ENCODE measurements around the gene NTM. TPM values are rescaled to one million over a fixed set of nuclear protein-coding genes. Genes with fewer than 3 reads are reported as not detected.

The NTM gene
- total RNA-seq, 4 donors from 2014 or later, result 0.21 to 3.2 (median 0.84) TPM

GRCh38 chr11:131896978-131897615 lies 526.7 kb downstream of the NTM start:
- Histone ChIP-seq H3K27me3 (no peaks in the 10 kb centered on the region), H3K4me1 (no peaks in the 10 kb centered on the region), H3K27ac (no peak overlapping the region), H3K9me3 (no peaks in the 10 kb centered on the region), H3K4me3 (no peak overlapping the region), H3K36me3 (no peaks in the 10 kb centered on the region)
- no peak for DNase-seq
- no peak for TF ChIP-seq POLR2A (IDR thresholded peaks at IDR 0.05)
- TF ChIP-seq, protein P1, sequence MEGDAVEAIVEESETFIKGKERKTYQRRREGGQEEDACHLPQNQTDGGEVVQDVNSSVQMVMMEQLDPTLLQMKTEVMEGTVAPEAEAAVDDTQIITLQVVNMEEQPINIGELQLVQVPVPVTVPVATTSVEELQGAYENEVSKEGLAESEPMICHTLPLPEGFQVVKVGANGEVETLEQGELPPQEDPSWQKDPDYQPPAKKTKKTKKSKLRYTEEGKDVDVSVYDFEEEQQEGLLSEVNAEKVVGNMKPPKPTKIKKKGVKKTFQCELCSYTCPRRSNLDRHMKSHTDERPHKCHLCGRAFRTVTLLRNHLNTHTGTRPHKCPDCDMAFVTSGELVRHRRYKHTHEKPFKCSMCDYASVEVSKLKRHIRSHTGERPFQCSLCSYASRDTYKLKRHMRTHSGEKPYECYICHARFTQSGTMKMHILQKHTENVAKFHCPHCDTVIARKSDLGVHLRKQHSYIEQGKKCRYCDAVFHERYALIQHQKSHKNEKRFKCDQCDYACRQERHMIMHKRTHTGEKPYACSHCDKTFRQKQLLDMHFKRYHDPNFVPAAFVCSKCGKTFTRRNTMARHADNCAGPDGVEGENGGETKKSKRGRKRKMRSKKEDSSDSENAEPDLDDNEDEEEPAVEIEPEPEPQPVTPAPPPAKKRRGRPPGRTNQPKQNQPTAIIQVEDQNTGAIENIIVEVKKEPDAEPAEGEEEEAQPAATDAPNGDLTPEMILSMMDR (IDR thresholded peaks at IDR 0.05), result no peak
- intact Hi-C loops (cut with DNase I), result no loop called here
- WGBS, 2 donors, result 89 to 100% methylated on average over 1 to 8 of the region's 8 CpGs

- Histone ChIP-seq H3K4me1 (no peaks in the 10 kb centered on the region), H3K27me3 (no peaks in the 10 kb centered on the region), H3K4me3 (no peak overlapping the region), H3K9me3 (no peaks in the 10 kb centered on the region), H3K27ac (no peak overlapping the region), H3K36me3 (no peaks in the 10 kb centered on the region)
- TF ChIP-seq POLR2A (IDR thresholded peaks at IDR 0.05), result no peak
- TF ChIP-seq, protein P1 (IDR thresholded peaks at IDR 0.05), result no peak
- intact Hi-C loops (cut with DNase I), result no loop called here
- 25 to 41% methylated on average over 5 of the region's 5 CpGs for WGBS, 2 donors
- DNase-seq, result no peak
Measured at GRCh38 chr11:131897956-131898355, 527.5 kb downstream of the NTM start.

- H3K27me3 ChIP-seq, result no peaks in the 10 kb centered on the region
- no peak overlapping the region for H3K4me3 ChIP-seq
- H3K36me3 ChIP-seq, result no peaks in the 10 kb centered on the region
- 79 to 80% methylated on average over 7 of the region's 7 CpGs for WGBS, 2 donors
- TF ChIP-seq, protein P1 (IDR thresholded peaks at IDR 0.05), result no peak
- TF ChIP-seq POLR2A (IDR thresholded peaks at IDR 0.05), result no peak
- H3K27ac ChIP-seq, result no peak overlapping the region
- DNase-seq, result no peak
- H3K4me1 ChIP-seq, result no peaks in the 10 kb centered on the region
- H3K9me3 ChIP-seq, result no peaks in the 10 kb centered on the region
- intact Hi-C loops (cut with DNase I), result no loop called here
Measured at GRCh38 chr11:131898949-131899348, 528.5 kb downstream of the NTM start.

GRCh38 chr11:131899950-131900580 lies 529.6 kb downstream of the NTM start:
- no peak for DNase-seq
- no peak overlapping the region for H3K4me3 ChIP-seq
- H3K4me1 ChIP-seq, result no peaks in the 10 kb centered on the region
- no peaks in the 10 kb centered on the region for H3K9me3 ChIP-seq
- H3K36me3 ChIP-seq, result no peaks in the 10 kb centered on the region
- no peaks in the 10 kb centered on the region for H3K27me3 ChIP-seq
- TF ChIP-seq POLR2A (IDR thresholded peaks at IDR 0.05), result no peak
- TF ChIP-seq, protein P1 (IDR thresholded peaks at IDR 0.05), result no peak
- intact Hi-C loops (cut with DNase I), result no loop called here
- 53 to 62% methylated on average over 6 of the region's 6 CpGs for WGBS, 2 donors
- H3K27ac ChIP-seq, result no peak overlapping the region

- no peaks in the 10 kb centered on the region for H3K27me3 ChIP-seq
- intact Hi-C loops (cut with DNase I), result no loop called here
Measured at GRCh38 chr11:131902421-131902820, 532.0 kb downstream of the NTM start.

More at GRCh38 chr11:131902421-131902820, 532.0 kb downstream of the NTM start:
- no peak for TF ChIP-seq POLR2A (IDR thresholded peaks at IDR 0.05)
- TF ChIP-seq, protein P1 (IDR thresholded peaks at IDR 0.05), result no peak
- no peaks in the 10 kb centered on the region for H3K9me3 ChIP-seq
- no peaks in the 10 kb centered on the region for H3K36me3 ChIP-seq
- WGBS, 2 donors, result 9 to 17% methylated on average over 1 of the region's 1 CpG
- no peaks in the 10 kb centered on the region for H3K4me1 ChIP-seq
- H3K27ac ChIP-seq, result no peak overlapping the region
- no peak for DNase-seq
- no peak overlapping the region for H3K4me3 ChIP-seq

Measured in esophagus squamous epithelium (tissue), 5 donors.